Endodermal cell (in vitro differentiated cells): ENCODE results near the gene C21orf91. TPM values are rescaled to one million over a fixed set of nuclear protein-coding genes. Genes with fewer than 3 reads are reported as not detected.

Experiments used
- DNase-seq: peaks from one replicate; pipeline ENCODE4 v3.0.0-alpha.2; 2017
- H3K27ac ChIP-seq: 2 replicates; pipeline ENCODE4 v1.5.1; 2013; ENCODE audit warnings: mild to moderate bottlenecking, low read depth, low read length, moderate library complexity
- H3K27me3 ChIP-seq: 2 replicates; pipeline ENCODE4 v1.6.1; 2013; ENCODE audit warnings: mild to moderate bottlenecking, low read length, moderate library complexity; ENCODE audit not compliant: insufficient read depth, control insufficient read depth, poor library complexity, severe bottlenecking
- H3K36me3 ChIP-seq: 2 replicates; pipeline ENCODE4 v1.7.0; 2013; ENCODE audit warnings: mild to moderate bottlenecking, low read length, moderate library complexity; ENCODE audit not compliant: control insufficient read depth, insufficient read depth
- H3K4me1 ChIP-seq: one replicate; pipeline ENCODE4 v1.7.0; 2013; ENCODE audit warnings: low read length; ENCODE audit not compliant: control insufficient read depth, insufficient read depth
- H3K4me3 ChIP-seq: 2 replicates; pipeline ENCODE4 v1.5.1; 2013; ENCODE audit warnings: mild to moderate bottlenecking, low read length, moderate library complexity
- H3K9ac ChIP-seq: 2 replicates; pipeline ENCODE4 v1.6.1; 2013; ENCODE audit warnings: mild to moderate bottlenecking, low read length, moderate library complexity; ENCODE audit not compliant: poor library complexity, severe bottlenecking; ENCODE audit errors: extremely low read depth
- H3K9me3 ChIP-seq: 2 replicates; pipeline ENCODE4 v1.6.1; 2013; ENCODE audit warnings: mild to moderate bottlenecking, low read length, moderate library complexity; ENCODE audit not compliant: control insufficient read depth
- H3K27ac Mint-ChIP-seq: 2 replicates; pipeline ENCODE4 v1.8.0; 2020; ENCODE audit warnings: mixed read lengths
- H3K27me3 Mint-ChIP-seq: 2 replicates; pipeline ENCODE4 v1.8.0; 2021; ENCODE audit warnings: mild to moderate bottlenecking, mixed read lengths; ENCODE audit not compliant: insufficient read depth
- H3K36me3 Mint-ChIP-seq: 2 replicates; pipeline ENCODE4 v1.8.0; 2020; ENCODE audit warnings: low read depth, mixed read lengths
- H3K4me1 Mint-ChIP-seq: 2 replicates; pipeline ENCODE4 v1.8.0; 2020; ENCODE audit warnings: mixed read lengths
- H3K4me3 Mint-ChIP-seq: 2 replicates; pipeline ENCODE4 v1.8.0; 2020; ENCODE audit warnings: mild to moderate bottlenecking, moderate library complexity, mixed read lengths
- H3K9me3 Mint-ChIP-seq: 2 replicates; pipeline ENCODE4 v1.8.0; 2020; ENCODE audit warnings: mild to moderate bottlenecking, mixed read lengths
- WGBS, 2 experiments: methylation state at CpG; one replicate each; pipeline versions ENCODE4 v1.1.5 to v1.1.7; 2013; ENCODE audit warnings: missing lambda C conversion rate in 2 of 2, mixed read lengths in 1 of 2; ENCODE audit not compliant: insufficient coverage in 1 of 2, insufficient read length in 1 of 2; 5-methylcytosine and 5-hydroxymethylcytosine counted together
- total RNA-seq, 2 donors: library from RNA; stranded (reverse); fragmentation: NEBNext Ultra II Directional in 1 of 2; extraction: Animal tissue kit (Norgen Biotek cat#: 25700) in 1 of 2; gene quantifications; 2 replicates in 1 of 2; 3 replicates in 1 of 2; pipeline ENCODE4 v1.2.1, GENCODE V29; 2021
- TF ChIP-seq, protein P1 (sequence below): fragments of 200-600 bp; sonication (generic); conservative IDR thresholded peaks from 2 replicates; pipeline ENCODE4 v1.5.0; 2021; ENCODE audit warnings: antibody characterized with exemption, mild to moderate bottlenecking

C21orf91 gene
- total RNA-seq, 2 donors from 2014 or later, result 32.3 to 49.5 TPM

- Mint-ChIP-seq H3K36me3 (no peaks in the 10 kb centered on the region), H3K4me3 (no peak overlapping the region), H3K4me1 (no peaks in the 10 kb centered on the region), H3K27ac (no peak overlapping the region), H3K9me3 (peaks cover 11% of the 10 kb centered on the region), H3K27me3 (no peaks in the 10 kb centered on the region)
- H3K27ac ChIP-seq, result no peak overlapping the region
- no peaks in the 10 kb centered on the region for H3K27me3 ChIP-seq
- TF ChIP-seq, protein P1, sequence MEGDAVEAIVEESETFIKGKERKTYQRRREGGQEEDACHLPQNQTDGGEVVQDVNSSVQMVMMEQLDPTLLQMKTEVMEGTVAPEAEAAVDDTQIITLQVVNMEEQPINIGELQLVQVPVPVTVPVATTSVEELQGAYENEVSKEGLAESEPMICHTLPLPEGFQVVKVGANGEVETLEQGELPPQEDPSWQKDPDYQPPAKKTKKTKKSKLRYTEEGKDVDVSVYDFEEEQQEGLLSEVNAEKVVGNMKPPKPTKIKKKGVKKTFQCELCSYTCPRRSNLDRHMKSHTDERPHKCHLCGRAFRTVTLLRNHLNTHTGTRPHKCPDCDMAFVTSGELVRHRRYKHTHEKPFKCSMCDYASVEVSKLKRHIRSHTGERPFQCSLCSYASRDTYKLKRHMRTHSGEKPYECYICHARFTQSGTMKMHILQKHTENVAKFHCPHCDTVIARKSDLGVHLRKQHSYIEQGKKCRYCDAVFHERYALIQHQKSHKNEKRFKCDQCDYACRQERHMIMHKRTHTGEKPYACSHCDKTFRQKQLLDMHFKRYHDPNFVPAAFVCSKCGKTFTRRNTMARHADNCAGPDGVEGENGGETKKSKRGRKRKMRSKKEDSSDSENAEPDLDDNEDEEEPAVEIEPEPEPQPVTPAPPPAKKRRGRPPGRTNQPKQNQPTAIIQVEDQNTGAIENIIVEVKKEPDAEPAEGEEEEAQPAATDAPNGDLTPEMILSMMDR, result no peak
- 100% methylated on average over 1 of the region's 4 CpGs for WGBS, 2 experiments
- H3K4me1 ChIP-seq, result no peaks in the 10 kb centered on the region
- DNase-seq, result no peak
- H3K9me3 ChIP-seq, result no peaks in the 10 kb centered on the region
- no peaks in the 10 kb centered on the region for H3K36me3 ChIP-seq
- no peak overlapping the region for H3K4me3 ChIP-seq
- no peak overlapping the region for H3K9ac ChIP-seq
Observed at GRCh38 chr21:17759511-17760178, 59.5 kb downstream of the C21orf91 start.

DNA sequence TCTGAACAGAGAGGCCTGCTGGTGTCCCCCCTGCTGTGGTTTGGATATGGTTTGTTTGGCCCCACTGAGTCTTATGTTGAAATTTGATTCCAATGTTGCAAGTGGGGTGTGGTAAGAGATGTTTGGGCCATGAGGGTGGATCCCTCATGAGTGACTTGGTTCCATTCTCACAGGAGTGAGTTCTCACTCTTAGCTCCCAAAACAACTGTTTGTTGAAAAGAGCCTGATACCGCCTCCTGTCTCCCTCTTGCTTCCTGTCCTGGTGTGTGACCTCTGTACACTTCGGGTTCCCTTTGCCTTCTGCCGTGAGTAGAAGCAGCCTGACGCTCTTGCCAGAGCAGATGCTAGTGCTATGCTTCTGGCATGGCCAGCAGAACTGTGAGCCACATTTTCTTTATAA is 60.5 kb downstream of the C21orf91 start:
- DNase-seq, result no peak
- no peak overlapping the region for H3K4me3 ChIP-seq
- H3K27ac Mint-ChIP-seq, result no peak overlapping the region
- no peaks in the 10 kb centered on the region for H3K36me3 ChIP-seq
- no peak overlapping the region for H3K27ac ChIP-seq
- H3K4me1 ChIP-seq, result no peaks in the 10 kb centered on the region
- no peaks in the 10 kb centered on the region for H3K9me3 ChIP-seq
- peaks cover 11% of the 10 kb centered on the region for H3K9me3 Mint-ChIP-seq
- H3K4me3 Mint-ChIP-seq, result no peak overlapping the region
- no peaks in the 10 kb centered on the region for H3K36me3 Mint-ChIP-seq
- H3K4me1 Mint-ChIP-seq, result no peaks in the 10 kb centered on the region
- 92 to 94% methylated on average over 4 of the region's 4 CpGs for WGBS, 2 experiments
- H3K27me3 Mint-ChIP-seq, result no peaks in the 10 kb centered on the region
- no peaks in the 10 kb centered on the region for H3K27me3 ChIP-seq
- no peak overlapping the region for H3K9ac ChIP-seq
- TF ChIP-seq, protein P1, result no peak

DNA sequence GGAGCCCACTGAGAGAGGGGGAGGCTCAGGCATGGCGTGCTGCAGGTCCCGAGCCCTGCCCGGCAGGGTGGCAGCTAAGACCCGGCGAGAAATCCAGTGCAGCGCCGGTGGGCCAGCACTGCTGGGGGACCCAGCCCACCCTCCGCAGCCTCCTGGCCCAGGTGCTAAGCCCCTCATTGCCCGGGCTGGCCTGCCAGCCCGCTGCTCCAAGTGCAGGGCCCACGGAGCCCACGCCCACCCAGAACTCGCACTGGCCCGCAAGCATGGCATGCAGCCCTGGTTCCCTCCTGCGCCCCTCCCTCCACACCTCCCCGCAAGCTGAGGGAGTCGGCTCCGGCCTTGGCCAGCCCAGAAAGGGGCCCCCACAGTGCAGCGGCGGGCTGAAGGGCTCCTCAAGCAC is 61.5 kb downstream of the C21orf91 start:
- Mint-ChIP-seq H3K27me3 (no peaks in the 10 kb centered on the region), H3K9me3 (peaks cover 11% of the 10 kb centered on the region), H3K36me3 (no peaks in the 10 kb centered on the region), H3K4me1 (no peaks in the 10 kb centered on the region), H3K4me3 (no peak overlapping the region), H3K27ac (no peak overlapping the region)
- TF ChIP-seq, protein P1, result no peak
- WGBS, 2 experiments, result 90 to 94% methylated on average over 7 to 20 of the region's 20 CpGs
- Histone ChIP-seq H3K4me1 (no peaks in the 10 kb centered on the region), H3K9me3 (no peaks in the 10 kb centered on the region), H3K27me3 (no peaks in the 10 kb centered on the region), H3K36me3 (no peaks in the 10 kb centered on the region), H3K4me3 (no peak overlapping the region), H3K27ac (no peak overlapping the region), H3K9ac (no peak overlapping the region)
- no peak for DNase-seq
